ENCODE data around the gene BAG5.

BAG5 gene

DNA sequence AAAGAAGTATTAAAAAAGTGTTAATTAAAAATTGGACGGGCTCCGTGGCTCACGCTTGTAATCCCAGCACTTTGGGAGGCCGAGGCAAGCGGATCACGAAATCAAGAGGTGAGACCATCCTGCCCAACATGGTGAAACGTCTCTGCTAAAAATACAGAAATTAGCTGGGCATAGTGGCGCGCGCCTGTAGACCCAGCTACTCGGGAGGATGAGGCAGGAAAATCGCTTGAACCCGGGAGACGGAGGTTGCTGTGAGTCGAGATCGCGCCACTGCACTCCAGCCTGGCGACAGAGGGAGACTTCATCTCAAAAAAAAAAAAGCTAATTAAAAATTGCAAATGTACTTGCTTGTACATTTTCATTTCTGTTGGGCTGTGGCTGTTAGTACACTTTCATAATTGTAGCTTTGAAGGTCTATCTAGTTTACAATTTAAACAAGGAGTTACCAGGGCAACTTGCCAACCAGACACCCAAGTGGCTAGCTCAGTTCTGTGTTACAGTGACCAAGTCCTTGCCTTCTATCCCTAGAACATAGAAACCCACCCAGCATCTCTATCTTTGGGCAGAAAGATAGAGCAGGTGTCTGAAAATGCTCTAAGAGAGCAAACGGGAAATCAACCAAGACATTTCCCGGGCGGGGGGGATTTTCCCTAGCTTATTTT is 1.5 kb upstream of the BAG5 start:
- no peak for DNase-seq (ENCODE audit: low spot score)

DNA sequence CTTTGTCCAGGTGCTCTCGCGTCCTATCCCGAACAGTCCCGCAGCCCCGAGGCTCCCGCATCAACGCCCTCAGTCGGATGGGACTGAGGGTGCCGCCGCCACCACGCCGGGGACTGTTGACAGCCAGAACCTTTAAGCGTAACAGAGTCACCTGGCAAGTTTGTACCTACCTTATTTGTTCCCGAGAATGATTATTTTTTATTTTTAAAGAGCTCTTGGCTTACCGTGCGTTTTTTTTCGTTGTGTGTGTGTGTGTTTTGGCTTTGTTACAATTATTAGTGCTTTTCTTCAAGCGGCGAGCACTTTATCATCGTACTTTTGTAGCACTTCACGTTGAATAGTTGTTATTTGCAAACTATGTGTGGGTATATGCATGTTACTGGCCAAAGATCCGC is 766 bp upstream of the BAG5 start:
- no peak for DNase-seq (ENCODE audit: low spot score)

DNA sequence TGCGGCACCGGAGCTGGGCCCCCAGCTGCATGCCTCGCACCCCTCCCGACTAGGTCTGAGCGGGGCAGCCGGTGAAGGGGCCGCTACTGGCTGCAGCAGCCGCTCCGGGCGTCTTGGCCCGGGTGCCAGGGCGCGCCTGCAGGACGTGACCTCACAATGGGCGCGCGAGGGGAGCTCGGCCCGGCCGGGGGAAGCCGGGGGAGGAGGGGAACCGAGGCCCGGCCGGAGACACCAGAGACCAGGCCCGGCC is 353 bp downstream of the BAG5 start:
- DNase-seq (ENCODE audit: low spot score): no peak

DNA sequence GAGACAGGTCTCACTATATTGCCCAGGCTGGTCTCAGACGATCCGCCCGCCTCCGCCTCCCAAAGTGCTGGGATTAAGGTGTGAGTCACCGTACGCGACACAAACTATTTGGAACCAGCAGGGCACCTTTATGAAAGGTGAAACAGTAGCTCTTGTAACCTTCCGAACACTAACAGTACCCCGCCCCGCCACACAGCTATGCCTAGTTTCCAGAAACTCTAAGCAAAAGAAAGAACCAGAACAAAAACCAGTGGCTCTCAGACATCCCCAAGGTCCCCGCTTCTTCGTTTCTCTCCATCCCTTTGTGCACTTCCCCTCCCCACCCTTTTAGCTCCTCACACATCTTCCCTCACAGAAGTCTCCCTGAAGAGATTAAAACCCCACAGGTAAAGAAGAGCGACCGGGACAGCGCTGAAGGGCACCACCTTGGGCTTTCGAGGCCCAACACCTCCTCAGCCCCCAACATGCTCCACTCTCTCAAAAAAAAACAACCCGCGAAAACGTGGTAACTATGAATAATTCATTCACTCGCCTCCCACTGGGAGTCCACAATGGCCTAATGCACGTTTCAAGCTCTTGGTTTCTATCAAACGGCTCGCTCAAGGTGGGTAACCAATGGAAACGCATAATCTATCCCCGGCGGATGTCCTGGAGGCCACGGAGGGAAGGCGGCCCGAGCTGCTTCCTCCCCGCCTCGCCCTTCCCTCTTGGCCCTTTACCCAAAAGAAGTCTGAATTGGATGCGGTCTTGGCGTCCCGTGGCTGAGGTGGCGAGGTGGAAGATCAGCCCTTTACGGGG is 877 bp downstream of the BAG5 start:
- DNase-seq (ENCODE audit: low spot score): no peak

DNA sequence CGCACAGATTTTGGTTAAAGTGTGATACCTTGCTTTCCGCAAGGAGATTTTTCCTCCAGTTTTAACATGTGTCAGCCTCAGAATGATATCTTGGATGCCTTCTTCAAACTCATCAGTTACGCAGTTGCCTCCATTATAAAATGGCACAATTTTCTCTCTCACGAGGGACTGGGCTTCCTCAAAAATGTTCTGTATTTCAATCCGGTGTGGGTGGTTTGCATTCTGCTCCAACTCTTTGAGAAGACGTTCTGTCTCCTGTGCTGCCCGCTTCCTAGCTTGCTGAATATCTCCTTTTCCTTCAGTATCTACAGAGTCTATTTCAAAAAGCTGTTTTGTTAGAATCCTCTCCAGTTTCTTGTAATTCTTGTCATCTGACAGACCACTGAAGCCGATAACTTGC is 1.8 kb downstream of the BAG5 start:
- no peak for DNase-seq (ENCODE audit: low spot score)

DNA sequence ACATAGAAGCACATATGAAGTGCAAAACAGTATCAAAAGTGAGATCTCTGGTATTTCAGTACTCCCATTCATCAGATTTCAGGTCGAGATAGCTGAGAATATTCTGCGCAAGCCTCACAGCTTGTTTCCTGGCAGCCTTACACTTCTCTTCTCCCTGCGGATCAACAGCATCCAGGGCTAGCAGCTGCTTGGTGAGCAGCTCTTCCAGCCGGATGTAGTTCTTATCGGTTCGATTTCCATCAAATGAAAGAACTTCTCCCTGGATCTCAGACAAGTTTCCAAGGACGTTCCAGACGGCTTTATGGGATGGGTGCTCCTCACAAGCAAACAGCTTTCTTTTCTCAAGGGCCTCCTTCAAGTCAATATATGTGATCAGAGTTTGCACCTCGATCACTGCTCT is 2.7 kb downstream of the BAG5 start:
- DNase-seq (ENCODE audit: low spot score): no peak

DNA sequence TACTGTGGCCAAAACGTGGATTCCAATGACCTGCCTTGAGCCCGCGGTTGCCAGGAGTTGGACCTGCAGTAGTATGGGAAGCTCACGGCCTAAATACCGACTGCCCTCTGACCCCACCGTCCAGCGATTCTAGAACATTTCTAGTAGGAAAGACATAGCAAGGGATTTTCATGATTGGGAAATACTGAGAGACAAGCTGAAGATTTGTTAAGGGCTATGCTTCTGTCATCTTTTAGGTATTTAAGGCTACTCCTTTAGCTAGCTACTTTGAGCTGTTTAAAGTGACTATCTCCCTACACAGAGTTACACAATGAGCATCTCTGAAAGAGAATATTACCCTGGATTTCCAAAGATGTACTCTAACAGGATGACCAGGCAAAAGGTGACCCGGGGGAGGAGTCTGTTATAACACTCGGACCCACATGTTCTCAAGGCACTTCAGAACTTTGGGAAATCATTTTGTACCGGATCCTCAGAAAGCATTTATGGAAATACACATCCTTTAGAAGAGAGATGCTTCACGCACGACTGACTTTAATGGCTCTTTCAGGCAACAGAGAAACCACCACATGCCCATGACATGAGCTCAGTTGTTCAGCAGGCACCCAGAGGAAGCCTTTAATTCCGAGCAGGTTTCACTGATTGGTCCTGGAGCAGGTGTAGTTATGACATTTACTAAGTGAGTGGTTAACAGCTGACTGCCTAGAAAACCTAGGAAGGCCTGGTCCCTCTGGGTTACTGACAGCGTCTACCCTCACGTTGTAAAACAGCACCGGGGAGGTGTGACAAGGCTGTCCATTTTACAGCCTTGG is 4.2 kb downstream of the BAG5 start:
- DNase-seq (ENCODE audit: low spot score): no peak

DNA sequence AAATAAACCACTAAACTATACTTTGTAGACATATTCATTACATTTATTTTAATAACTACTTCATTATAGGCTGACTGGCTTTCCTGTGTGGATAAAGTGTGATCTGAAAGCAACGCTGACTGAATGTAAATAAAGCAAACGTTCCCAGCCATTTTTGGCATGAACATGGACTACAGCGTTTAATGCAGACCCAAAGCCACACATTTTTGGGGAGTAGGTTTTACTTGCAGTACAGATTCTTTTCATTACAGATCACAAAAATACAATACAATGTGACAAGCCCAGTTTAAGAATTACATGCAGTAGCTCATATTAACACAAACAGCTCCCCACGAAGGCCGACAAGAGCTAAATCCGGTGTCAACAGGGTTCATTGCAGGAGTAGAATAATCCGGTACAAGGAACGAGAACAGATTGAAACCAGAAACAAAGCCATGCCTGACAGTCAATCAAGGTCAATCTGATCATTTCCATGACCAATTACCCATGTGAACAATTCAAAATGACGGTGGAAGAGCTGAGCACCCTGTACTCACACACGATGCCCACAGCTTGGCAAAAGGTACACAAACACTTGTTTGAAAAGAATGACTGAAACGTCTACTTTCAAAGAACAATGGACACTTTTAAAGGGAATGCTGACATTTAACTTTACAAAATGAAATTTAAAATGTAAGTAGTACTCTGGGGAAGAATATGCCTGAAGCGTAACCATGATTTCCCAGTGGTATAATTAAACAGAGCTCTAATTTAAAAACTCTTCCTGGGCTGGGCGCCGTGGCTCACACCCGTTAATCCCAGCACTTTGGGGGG is 5.3 kb downstream of the BAG5 start:
- no peak for DNase-seq (ENCODE audit: low spot score)

DNA sequence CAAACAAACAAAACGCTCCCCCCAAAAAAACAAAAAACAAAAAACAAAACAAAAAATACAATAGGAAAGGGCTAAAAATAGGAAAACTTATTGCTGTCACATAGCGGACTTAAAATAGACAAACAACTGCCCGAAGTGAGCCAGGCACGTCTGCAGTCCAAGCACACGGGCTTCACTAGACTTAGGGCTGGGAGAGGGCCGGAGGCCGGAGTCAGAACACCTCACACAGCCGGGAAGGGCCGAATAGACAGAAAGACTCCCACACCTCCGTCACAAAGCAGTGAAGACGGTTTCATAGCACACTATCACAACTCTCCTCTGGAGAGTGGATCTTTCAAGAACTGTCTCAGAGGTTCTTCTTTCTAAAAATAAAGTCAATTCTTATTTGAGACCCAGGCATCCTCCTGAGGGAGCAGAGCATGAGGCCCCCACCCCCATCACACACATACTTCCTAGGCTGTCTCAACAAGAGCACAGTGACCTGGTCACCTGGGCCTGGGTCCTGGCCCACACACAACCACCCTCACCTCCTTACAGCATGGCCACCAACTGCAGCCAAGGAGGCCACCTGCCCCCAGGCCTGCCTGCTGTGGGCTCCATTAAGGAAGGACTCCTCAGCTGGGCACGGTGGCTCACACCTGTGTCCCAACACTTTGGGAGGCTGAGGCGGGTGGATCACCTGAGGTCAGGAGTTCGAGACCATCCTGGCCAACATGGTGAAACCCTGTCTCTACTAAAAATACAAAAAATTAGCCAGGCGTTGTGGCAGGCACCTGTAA is 6.7 kb downstream of the BAG5 start:
- DNase-seq (ENCODE audit: low spot score): no peak

DNA sequence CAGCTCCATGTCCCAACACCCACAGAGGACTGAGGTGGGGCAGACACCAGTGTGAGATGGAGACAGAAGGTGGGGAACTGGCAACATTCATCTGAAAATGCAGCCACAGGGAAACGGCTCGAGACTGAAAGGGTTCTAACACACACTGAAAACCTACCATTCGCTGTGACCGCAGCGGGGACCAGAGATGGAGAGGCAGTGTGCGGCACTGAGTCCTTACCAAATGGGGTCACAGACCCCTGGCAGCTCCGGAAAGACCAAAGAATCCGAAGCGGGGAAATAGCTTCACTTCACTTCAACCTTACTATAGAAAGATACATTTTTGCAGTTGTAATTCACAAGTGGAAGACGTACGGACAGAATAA is 9.6 kb downstream of the BAG5 start:
- DNase-seq (ENCODE audit: low spot score): no peak

DNA sequence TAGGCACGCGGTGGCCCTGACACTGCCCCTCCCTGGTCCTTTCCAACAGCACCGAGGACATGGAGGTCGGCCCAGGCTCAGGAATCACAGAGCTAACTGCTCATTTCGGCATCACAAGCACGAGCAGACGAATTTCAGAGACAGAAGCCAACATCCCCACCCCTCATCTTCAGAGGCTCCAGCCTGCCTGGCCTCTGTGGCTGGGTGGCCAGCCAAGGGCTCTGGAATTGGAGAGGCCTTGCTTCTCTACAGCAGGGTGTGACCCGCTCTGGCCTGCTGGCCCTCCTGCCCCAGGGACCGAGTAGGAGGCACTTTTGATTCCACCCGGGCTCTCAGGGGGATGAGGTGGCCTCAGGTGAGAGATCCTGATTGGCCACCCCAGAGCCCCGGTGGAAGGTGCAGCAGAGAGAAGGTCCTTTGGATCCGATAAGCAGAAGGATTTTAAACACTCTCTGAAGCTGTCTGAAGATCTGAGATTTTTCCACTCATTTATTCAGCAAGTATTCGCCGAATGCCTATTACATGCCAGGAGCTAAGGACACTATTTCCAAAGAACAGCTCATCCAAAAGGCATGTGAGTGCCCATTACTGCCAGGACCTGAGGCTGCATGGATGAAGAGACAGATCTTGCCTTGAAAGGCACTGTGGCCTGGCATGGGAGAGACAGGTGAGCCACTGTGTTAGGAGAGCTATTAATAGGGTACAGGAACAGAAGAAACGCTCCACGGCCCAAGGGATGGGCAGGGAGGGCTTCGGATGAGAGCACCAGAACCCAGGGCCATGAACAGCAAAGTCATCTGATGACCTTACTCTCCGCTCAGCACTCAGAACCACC is 10.2 kb downstream of the BAG5 start:
- no peak for DNase-seq (ENCODE audit: low spot score)

DNA sequence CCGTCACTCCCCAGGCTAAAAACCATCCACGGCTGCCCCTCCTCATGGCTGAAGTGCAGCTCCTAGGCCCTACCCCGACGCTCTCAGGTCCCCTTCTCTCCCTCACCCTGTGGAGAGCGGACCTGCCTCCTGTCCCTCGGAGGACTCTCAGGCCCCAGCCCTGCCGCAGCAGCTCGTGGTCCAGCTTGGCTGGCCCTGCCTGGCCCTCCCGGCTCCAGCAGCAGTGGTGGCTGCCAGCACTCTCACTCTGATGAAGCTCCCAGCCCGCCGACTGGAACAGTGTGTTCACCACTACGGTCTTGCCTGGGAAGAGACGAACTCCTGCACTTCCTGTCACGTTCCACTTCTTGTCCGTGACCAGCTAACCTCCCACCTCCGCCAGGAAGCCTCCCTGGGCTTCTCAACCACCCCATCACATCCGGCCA is 11.1 kb downstream of the BAG5 start:
- DNase-seq (ENCODE audit: low spot score): no peak

DNA sequence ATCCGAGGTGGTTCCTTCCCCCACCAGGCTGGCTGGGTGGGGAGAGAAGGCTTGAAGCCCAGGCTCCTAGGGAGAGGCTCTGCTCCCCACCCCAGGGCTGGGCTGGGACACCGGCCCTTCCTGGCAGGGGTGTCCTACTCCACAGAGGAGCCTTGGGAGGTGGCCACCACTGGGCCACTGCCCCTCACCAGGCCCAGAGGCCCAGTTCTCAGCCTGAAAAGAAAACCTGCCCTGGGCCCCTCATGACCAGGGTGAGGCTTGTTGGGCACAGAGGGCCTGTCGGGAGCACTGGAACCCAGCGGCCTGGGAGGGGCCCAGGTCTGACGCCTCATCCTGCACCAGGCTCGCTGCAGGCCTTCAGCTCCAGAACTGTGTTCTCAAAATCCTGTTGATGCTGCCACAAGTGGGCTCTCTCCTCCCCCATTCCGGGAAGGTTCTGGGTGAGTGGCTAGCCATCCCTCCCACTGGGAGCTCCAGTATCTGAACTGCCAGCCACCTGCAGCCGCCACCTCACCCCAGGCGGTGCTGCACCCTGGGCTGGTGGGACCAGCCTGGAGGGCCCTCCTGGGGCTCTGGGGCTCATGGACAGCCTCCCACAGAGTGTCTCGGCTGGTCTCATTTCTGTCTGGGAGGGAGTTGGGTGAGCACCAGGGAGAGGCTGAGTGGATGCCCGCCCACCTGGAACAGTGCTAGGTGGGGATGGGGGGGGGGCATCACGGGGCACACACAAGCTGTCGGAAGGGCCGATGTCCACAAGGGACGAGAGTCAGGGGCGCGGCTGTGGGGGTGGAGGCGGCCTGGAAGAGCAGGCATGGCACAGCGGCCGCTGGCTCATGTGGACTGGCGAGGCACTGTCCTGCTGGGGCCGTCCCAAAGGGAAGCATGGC is 11.8 kb downstream of the BAG5 start:
- DNase-seq (ENCODE audit: low spot score): no peak

DNA sequence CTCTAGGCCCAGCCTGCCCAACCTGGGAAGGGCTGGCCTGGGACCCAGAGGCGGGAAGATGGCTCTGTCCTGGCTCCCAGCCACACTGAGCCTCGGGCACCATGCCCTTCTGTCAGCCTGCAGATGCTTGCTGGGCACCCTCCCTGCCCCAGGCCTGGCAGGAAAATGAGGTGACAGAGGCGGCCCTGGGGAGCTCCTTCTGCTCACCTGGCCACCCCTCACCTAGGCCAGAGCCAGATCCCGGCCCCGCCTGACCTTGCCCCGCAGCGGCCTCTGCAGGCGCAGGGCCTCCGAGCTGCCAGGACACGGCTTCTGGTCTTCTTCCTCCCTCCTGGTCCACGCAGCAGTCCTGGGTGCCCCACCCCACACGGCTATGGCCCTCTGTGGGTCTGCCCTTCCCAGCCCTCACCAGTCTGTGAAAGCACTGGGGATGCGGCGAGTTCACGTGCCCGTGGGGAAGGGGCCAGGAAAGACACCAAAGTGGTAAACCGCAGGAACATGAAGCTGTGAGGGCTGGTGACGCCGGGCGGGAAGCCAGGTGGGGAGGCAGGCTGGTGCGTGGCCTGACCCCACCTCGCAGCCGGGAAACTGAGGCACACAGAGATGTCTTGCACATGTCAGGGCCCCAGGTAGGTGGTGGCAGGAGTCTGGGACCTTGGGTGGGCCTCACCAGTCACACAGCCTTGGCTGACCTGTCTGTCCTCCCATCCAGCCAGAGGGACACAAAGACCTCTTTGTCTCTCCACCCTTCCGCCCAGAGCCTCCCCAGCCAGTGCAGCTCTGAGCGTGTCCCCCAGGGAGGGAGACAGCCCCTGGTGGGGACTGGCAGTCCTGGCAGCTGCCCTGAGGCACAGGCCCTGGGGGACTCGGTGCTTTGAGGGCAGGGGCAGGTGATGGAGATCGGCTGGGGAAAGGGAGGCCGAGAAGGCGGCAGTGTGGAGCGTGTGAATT is 12.8 kb downstream of the BAG5 start:
- peak; percentile 95 for DNase-seq (ENCODE audit: low spot score)

DNA sequence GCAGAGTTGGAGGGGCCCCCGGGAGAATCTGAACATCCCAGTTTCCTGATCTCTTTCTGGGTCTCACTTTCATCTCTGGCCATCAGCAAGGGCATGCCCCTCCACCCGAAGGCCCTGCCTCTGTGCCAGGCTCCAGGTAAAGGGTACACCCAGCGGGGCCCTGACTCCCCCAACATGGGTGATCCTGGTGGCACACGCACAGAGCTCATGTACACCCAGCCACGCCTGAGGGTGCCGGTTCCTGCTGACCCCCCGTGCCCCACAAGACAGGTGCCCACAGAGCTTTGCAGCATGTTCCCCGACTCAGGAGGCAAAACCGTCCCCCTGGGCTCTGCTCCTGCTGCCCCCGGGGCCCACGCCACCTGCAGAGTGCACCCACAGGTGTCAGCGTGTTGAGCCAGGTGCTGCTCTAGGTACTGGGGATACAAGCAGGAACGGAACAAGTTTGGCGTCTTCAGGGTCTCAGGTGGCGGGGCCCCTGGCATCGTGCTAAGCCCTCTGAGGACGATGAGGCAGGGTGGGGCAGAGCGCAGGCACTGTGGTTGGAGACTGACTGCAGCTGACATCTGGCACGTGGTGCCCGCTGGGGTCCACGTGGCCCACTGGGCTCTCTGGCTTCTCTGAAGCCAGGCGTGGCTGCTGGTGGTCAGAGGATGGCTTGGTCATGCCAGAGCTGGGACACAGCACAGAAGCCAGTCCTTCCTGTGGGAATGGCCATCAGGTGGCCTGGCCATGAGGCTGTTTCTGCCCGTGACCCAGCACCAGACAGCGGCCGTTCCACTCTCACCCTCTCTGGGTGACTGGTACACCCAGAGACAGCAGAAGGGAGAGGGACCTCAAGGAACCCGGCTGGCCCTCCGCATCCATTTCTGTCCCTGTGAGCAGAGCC is 13.8 kb downstream of the BAG5 start:
- no peak for DNase-seq (ENCODE audit: low spot score)

DNA sequence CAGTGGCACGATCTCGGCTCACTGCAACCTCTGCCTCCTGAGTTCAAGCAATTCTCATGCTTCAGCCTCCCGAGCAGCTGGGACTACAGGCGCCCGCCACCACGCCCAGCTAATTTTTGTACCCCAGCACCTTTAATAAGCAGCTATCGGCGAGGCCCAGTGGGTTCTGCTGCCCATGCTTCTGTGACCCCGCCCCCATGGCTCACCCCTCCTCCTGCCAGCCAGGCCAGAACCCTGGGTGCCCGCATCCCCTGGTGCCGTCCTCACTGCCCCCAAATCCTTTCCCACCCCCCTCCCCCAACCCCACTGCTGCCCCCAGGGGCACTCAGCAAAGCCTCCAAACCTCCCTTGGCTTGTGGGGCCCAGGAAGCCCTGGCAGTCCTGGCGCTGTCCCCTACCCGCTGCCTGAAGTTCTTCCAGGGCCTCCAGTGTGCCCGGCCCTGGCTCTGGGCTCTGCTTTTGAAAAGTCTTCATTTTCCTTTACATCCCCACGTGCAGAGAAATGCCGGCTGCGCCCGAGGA is 14.5 kb downstream of the BAG5 start:
- DNase-seq (ENCODE audit: low spot score): no peak

DNA sequence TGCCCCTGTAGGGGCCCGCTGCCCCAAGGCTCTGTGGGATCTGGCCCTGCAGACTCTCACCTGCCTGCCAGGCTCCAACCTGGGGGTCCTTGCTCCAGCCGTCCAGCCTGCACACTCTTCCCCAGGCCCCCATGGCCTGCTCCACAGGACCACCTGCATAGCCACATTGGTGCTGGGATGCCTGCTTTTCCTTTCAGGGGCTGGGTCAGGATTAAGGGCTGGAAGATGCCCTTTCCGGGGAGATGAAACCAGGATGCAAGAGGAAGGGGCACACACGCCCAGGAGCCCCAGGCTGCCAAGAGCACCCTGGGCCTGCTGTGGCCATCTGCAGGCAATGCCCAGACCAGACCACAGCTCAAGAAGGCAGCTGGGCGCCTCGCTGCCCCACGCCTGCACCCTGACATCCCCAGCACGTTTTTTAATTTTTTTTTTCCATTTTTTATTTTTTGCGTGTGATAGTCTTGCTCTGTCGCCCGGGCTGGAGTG is 15.0 kb downstream of the BAG5 start:
- no peak for DNase-seq (ENCODE audit: low spot score)
